HG03521 (cell line): ENCODE results near the gene TCAP.
"Not testable (repeated sequence)": the region's sequence is repeated elsewhere in the genome, so short reads cannot be mapped to it uniquely, and the experiment has no call there.

ENCODE experiments used
- ATAC-seq: cut with Tn5 transposase; IDR thresholded peaks from one replicate; pipeline ENCODE4 v1.9.1; 2021; ENCODE audit warnings: mild to moderate bottlenecking, moderate library complexity; ENCODE audit not compliant: unreplicated experiment

The TCAP gene

GRCh38 chr17:39702901-39703893, 38.0 kb downstream of the TCAP start:
- no peak for ATAC-seq

- no peak for ATAC-seq
Observed at GRCh38 chr17:39703913-39704312, 38.8 kb downstream of the TCAP start.

- no peak for ATAC-seq
Observed at GRCh38 chr17:39704821-39705551, 39.8 kb downstream of the TCAP start.

GRCh38 chr17:39705786-39706348, 40.7 kb downstream of the TCAP start:
- ATAC-seq, result no peak

GRCh38 chr17:39706383-39706782, 41.2 kb downstream of the TCAP start:
- ATAC-seq, result no peak

DNA sequence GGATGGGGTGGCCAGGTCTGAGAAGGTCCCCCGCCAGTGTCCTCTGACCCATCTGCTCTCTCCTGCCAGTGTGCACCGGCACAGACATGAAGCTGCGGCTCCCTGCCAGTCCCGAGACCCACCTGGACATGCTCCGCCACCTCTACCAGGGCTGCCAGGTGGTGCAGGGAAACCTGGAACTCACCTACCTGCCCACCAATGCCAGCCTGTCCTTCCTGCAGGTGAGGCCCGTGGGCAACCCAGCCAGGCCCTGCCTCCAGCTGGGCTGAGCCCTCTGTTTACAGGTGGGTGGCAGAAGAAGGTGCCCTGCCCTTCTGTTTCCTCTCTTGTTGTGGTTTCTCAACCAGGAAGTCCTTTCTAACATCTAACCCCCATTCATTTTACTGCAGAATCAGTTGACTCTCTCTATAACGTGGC, 41.8 kb downstream of the TCAP start:
- no peak for ATAC-seq

DNA sequence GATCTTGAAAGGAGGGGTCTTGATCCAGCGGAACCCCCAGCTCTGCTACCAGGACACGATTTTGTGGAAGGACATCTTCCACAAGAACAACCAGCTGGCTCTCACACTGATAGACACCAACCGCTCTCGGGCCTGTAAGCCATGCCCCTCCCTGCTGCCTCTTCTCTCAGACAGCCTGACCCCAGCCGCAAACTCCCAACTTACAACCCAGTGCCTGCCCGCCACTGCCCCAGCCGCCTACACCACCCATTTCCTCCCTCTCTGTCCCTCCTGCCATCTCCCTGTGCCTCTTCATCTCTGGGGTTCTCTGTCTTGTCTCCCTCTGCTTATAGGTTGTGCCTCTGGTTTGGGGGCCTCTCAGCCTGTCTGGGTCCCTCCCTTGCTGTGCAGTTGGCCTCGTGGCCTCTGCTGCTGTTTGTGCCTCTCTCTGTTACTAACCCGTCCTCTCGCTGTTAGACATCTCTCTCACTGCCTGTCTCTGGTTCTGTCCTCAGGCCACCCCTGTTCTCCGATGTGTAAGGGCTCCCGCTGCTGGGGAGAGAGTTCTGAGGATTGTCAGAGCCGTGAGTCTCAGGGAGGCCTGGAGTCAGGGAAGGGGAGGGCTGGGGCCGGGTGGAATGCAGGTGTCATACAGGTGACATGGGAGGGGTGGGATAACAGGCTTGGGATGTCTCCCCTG, 44.3 kb downstream of the TCAP start:
- no peak for ATAC-seq

- no peak for ATAC-seq
Observed at GRCh38 chr17:39709998-39710964, 45.1 kb downstream of the TCAP start.

DNA sequence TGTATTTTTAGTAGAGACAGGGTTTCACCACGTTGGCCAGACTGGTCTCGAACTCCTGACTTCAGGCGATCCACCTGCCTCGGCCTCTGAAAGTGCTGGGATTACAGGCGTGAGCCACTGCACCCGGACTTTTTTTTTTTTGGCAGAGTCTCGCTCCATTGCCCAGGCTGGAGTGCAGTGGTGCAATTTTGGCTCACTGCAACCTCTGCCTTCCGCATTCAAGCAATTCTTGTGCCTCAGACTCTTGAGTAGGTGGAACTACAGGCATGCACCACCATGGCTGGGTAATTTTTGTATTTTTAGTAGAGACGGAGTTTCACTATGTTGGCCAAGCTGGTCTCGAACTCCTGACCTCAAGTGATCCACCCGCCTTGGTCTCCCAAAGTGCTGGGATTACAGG, 45.9 kb downstream of the TCAP start:
- not testable (repeated sequence) for ATAC-seq

DNA sequence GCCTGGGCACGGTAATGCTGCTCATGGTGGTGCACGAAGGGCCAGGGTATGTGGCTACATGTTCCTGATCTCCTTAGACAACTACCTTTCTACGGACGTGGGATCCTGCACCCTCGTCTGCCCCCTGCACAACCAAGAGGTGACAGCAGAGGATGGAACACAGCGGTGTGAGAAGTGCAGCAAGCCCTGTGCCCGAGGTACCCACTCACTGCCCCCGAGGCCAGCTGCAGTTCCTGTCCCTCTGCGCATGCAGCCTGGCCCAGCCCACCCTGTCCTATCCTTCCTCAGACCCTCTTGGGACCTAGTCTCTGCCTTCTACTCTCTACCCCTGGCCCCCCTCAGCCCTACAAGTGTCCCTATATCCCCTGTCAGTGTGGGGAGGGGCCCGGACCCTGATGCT, 46.7 kb downstream of the TCAP start:
- no peak for ATAC-seq

DNA sequence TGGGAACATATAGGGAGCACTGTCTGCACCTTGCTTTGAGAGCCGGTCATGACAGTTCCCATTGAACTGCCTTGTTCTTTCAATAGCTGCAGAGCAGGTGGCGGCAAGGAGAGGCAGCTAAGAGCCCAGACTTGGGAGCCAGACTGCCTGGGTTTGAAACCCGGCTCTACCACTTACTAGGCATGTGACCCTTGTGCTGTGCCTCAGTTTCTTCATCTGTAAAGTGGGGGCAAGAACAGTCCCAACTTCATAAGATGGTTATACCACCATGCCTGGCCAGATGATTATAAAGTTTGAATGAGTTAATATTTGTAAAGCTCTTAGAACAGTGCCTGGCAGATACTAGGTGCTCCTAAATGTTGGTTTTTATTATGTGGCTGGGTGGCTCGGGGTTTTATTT, 49.1 kb downstream of the TCAP start:
- no peak for ATAC-seq

- ATAC-seq, result no peak
Observed at GRCh38 chr17:39715375-39716072, 50.4 kb downstream of the TCAP start.
